Measurements from ENCODE around the gene POU2AF1.

DNA sequence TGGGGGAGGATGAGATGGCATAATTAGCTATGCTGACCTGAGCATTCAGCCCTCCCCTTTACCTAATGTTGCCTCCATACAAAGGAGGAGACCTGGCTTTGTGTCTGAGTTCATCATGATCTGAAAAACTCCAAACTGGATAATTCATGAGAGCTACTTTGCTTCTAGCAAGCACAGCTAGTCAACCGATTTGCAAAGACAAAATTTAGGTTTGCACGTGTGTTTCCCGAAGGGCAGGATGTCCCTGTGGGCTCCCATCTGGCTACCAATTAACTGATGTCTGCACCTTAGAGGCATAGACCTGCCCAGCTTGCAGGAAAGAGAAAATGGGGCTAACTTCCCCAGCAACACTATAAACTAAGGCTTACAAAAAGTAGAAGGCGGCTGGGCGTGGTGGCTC, 42.2 kb upstream of the POU2AF1 start:
- no peak for TF ChIP-seq CTCF (conservative IDR thresholded peaks at IDR 0.05 in 1 of 2, IDR thresholded peaks at IDR 0.05 in 1 of 2; ENCODE audit: low read depth in 1 of 2, low read length in 2 of 2)
- no peak for TF ChIP-seq EZH2 (IDR thresholded peaks at IDR 0.05; ENCODE audit: low read length, missing control alignments)
